HCEC 1CT (cell line): ENCODE data around the gene PPP2R1B.
"Not testable (repeated sequence)": the region's sequence is repeated elsewhere in the genome, so short reads cannot be mapped to it uniquely, and the experiment has no call there.

Experiments
- DNase-seq: peaks from one replicate; pipeline ENCODE4 v3.0.0-alpha.2; 2017

The PPP2R1B gene

DNA sequence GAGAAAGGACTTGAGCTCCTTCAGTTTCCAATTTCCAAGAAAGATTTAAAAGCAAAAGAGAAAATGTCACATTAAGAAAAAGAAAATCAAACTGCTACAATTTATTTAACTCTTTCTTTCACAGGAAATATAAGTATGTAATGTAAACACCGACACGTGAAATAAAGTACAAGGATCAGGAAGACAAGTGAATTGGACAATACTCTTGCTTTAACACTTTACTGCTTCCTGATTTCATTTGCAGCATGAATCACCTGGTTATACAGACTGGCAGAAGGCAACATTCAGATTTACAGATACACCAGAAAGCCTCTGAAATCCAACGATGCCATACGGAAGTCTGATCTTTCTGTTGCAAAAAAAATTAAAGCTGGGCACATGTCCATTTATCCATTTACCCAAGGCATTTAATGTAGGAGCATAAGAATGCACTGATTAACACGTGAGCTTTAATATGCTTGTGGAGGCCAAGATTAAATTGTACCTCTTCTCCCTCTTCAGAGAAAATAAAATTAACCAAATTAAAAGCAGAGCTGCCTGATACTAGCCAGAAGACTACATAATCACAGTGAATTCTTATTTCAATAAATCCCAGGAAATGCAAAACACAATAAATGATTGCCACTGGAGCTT, 16.0 kb upstream of the PPP2R1B start:
- DNase-seq = no peak

DNA sequence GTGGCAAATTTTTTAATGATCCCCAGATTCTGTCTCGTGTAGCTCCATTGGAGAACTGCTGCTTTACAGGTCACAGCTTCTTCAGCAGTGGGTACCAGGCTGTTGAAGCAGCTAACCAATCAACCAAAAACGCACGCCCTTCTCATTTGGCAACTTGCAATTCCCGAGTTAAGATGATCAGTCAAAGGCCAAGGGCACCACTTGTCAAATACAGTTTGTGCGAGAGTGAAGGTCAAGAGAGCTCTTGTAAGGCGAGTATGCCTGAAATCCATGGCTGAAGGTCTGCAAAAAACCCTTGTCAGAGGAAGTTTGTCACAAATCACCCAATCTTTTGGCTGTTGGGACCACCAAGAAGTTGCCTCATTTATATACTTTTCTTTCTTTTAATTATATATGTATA, 12.9 kb upstream of the PPP2R1B start:
- no peak for DNase-seq

DNA sequence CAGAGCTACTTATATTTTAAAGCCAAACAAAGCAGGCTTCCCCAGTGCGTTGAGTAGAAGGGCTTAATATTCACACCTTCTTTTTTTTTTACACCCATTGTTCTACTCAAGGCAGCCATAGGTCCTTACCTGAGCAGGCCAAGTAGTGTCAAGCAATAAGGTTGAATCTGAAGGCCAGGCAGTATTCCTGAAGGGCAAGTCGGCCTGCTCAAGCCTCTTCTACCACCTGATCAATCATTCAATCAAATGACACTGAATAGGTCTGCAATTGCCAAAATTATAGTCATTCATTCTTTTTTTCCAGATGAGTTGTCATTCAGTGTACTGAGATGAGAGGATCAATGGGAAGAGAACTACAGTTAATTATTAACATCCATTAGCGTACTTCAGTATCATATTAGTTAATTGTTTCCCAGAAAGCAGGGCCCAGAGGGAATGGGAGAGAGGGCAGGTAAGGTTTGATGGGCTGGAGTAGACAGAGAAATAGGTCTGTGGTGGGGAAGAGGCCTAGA, 11.9 kb upstream of the PPP2R1B start:
- no peak for DNase-seq

DNA sequence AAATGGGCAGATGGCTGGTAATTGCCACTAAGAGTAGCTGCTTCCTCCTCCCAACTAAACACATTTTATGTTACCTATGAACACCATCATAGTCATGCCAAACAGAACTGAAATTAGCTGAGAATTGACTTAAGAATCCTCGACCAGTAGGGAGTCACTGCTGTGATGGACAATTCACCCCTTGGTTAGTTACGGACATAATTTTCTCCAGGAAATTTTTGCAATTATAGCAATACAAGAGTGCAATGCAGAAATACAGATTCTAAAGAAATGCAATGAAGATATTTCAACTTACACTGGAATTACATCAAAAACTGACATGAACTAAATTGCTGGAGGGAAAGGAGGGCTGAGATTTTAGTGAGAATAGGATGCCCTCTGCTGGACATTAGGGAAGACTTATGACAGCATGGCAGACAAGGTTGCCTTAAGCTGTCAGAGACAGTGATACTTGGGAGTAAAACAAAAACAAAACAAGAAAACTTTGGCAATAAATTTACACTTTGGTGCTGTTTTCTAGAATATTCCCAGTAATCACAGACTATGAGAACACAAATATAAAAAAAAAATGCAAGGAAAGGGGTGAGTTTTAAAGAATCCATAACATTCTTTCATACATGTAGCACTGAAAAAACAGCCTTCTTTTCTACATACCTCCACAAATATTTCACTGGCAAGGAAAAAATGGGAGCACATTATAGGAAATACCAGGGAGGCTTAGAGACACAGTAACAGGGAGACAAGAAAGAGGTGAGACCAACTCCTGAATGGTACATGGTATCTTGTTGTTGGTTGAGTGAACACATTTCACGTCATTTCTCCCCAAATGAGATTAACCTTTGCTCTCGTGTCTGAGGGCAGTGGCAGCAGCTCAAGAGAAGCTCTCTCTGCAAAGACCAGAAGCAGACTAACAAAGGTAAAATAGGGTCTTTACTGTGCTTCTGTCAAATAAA, 11.2 kb upstream of the PPP2R1B start:
- peak; percentile 70 for DNase-seq

DNA sequence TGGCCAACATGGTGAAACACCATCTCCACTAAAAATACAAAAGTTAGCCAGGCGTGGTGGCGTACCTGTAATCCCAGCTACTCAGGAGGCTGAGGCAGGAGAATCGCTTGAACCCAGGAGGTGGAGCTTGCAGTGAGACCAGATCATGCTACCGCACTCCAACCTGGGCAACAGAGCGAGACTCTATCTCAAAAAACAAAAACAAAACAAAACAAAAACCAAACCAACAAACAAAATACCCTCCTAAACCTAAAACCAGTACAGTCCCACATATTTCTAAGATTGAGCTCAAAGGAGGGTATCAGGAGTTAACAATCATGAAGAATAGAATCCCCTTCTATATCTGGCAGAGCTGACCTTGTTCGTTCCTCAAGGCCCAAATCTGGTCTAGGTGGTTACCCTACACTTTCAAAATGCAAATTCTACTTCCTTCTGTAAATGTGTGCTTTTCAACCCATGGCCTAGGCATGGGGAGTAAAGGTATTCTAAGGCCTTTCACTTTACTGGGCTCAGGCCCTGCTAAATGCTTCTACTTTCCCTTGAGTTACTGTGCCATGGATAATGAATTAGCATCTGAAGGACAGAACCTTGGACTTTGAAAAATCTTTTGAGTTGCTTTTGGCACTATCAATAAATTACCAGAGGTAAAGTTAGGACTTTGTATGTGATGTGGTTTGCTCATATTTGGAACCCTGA, 10.4 kb upstream of the PPP2R1B start:
- DNase-seq = no peak

DNA sequence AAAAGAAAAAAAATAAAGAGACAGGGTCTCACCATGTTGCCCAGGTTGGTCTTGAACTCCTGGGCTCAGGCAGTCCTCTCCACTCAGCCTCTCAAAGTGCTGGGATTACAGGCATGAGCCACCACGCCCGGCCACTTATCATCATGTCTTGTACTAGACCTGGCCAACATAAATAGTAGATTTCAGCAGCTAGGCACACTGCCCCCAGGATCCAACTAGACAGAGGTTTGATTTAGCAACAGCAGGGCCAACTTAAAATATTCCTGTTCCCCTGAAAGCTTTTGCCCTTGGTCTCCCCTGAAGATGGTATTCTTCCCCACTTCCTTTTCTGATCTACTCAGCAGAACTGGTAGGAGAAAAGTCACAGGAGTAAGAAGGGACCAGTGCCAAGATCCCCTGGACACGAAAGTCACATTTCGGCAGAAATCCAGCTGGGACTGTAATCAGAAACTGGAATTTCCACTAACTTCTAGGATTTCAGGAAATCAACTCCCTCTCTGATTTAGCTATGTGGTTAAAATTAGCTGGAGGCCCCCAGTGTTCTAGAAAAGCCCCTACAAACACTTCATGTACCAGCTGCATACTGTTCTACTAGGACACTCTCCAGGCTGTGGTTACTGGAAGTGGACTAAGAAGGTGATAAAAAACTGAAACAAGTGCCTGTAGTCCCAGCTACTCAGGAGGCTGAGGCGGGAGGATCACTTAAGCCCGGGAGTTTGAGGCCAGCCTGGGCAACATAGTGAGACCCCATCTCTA, 8.9 kb upstream of the PPP2R1B start:
- DNase-seq = no peak

DNA sequence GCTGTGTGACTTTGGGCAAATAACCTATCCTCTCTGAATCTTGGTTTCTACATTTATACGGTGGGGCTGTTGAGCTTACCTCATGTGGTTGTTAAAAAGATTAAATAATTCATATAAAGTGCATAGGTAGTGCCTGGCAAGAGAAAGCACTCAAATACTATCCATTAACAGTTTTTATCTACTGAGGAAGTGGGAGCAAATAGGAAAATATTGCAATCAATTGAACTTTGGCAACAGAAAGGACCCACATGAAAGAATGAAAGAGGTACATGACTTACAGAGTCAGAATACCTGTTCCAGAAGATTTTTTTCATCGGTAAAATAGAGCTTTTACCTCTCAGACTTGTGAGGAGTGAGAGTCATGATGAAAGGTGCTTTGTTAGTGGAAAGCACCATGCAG, 6.3 kb upstream of the PPP2R1B start:
- no peak for DNase-seq

DNA sequence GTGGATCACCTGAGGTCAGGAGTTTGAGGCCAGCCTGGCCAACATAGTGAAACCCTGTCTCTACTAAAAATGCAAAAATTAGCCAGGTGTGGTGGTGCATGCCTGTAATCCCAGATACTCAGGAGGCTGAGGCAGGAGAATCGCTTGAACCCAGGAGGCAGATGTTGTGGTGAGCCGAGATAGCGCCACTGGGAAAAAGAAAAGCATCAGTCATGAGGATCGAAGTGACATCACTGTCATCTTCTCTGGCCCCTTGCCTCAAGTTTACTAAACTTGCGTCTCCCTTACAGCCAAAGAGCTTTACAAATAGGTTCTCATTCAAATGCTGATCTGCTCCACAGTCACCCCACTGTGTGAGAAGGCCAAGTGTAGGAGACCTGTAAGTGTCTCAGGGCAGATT, 5.0 kb upstream of the PPP2R1B start:
- DNase-seq = not testable (repeated sequence)

DNA sequence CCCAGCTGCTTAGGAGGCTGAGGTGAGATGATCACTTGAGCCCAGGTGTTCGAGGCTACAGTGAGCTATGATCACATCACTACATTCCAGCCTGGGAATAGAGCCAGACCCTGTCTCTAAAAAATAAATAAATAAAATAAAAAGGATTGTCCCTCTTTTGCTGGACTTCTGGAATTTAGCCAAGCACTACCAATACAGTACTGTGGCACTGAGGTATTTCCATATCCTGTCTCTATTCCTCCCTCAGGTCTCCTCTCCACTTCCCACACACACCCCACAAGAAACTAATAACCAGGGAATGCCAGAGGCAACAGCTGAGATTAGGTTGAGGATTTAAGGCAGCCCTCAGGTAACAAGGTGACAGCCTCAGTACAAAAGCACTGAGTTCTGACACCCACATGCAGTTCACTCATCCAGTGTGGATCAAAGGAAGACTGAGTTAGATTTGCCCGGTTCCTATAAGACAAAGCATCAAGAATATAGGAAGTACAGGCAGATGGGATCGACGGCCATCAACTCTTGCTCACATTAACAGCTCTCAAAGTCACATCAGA, 4.5 kb upstream of the PPP2R1B start:
- DNase-seq = no peak

DNA sequence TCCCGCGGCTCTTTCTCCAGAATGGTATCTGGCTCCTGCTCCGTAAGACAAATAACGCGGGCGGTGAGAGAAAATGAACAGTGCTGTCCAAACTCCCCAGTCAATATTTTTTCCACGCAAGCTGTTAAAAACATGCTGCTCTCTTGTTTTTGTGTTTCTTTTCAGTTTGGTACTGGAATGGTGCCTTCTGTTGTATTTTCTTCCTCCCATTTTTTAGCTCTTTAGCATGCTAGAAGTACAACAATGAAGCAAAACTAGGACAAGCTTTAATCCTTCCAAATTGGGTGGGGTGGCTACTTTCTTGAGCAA, 599 bp upstream of the PPP2R1B start:
- DNase-seq = no peak

DNA sequence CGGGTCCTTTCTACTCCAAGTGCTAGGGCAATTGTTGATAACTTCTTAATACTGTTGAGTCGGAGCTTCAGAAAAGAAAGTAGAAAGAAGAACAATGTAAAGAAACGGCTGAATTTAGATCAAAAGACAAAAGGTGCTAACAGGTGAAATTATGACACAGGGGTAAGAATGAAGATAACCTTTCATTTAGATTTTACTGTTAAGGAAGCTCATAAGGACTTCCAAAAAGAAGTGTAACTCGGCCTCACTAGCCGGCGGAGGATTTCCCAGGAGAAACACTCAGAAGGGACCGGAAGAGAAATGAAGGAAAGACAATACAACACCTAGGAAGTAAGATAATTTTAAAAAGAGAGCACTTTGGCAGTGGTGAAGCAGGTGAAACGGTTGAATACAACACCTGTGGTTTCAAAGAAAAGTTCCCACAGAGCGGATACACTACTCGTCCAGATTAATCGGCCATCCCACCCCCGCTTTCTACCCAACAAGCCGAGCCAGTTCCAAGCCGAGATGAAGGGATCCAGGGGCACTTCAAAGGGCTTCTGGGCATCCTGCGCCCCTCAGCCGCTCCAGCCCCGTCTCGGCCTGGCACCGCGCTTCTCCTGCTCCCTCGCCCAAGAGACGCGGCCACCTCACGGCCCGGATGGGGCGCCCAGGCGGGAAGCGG, 737 bp downstream of the PPP2R1B start:
- no peak for DNase-seq

DNA sequence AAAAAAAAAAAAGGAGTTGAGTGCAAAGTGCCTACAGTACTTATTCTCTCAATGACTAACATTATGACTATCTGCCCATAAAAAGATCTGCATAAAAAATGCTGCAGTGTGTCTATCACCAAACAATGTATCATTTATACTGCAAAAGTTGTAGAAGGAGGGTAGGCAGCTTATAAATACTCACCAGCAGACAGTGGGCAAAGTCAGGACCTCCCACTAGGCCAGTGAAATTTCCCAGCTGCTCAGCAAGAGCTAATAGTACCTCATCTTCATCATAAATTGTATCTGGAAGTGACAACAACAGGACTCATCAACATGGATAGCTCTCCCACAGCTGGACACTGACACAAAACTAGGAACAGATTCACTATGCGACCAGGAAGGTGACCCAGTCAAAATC, 1.6 kb downstream of the PPP2R1B start:
- peak; percentile 9 for DNase-seq

DNA sequence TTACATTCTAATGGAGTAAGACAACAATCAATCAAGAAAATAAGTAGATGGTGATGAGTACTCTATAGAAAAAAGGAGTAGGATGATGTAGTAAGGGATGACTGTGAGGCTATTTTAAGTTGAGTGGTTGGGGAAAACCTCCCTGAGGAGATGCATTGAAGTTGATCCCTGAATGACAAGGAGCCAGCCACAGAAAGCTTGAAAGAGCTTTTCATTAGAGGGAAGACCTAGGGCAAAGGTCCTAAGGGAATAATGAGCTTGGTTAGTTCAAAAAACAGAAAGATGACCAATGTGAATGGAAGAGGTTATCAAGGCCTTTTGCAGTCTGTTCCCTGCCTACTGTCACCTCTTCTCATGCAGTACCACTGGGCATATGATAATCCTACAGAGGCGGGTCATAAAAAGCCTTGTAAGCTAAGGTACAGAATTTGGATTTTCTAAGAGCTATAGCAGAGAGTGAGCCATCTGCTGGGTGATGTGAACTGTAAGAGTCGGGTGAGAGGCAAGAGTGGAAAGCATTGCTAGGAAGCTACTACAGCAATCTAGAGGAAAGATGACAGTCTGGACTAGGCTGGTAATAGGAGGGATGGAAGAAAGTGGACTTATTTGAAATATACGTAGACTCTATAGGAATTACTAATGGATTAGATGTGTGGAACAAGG, 3.1 kb downstream of the PPP2R1B start:
- DNase-seq = no peak

DNA sequence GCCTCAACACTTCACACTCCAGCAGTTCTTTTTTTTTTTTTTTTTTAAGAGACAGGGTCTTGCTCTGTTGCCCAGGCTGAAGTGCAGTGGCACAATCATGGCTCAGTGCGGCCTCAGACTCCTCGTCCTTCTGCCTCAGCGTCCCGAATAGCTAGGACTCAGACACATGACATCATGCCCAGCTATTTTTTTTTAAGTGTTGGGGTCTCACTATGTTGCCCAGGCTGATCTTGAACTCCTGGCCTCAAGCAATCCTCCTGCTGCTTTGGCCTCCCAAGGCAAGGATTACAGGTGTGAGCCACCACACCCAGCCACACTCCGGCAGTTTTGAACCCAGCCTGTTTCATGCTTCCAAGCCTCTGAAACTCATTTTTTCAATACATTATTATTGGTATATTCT, 3.7 kb downstream of the PPP2R1B start:
- no peak for DNase-seq

DNA sequence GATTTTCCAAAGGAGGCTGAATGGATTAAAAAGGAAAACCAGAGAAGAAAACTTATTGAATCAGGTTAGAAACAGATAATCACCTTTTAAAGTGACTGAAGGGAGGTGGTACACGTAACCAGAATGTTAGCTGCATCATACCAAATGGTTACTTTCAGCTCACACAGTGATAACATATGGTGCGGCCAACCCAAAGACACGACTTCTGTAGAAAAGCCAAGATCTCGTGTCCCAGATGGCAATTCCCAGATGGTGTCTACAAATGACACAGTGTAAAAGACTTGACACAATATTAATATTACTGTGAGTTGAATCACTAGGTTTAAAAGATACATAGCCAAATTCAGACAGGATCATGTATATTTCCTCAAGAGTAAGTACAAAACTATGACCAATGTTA, 5.2 kb downstream of the PPP2R1B start:
- no peak for DNase-seq

DNA sequence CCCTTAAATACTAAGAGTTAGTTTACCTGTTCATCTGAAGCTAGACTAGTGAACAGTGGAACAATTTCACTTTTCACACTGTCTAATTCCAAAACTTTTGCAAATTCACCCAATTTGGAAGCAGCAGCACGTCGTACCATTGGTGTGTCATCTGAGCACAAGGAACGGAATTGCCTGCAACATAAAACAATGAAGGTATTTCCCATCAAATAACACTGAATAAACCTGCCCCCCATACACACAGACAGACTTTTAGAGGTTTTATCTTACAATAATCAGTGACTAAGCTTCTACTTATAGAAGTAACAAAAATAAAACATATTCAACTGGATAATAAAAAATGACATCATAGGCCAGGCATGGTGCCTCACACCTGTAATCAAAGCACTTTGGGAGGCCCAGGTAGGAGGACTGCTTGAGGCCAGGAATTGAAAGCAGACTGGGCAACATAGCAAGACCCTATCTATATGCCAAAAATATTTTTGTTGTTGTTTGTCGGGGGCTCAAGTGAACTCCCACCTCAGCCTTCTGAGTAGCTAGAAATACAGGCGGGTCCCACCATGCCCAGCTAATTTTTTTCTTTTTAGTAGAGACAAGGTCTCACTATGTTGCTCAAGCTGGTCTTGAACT, 6.3 kb downstream of the PPP2R1B start:
- no peak for DNase-seq

DNA sequence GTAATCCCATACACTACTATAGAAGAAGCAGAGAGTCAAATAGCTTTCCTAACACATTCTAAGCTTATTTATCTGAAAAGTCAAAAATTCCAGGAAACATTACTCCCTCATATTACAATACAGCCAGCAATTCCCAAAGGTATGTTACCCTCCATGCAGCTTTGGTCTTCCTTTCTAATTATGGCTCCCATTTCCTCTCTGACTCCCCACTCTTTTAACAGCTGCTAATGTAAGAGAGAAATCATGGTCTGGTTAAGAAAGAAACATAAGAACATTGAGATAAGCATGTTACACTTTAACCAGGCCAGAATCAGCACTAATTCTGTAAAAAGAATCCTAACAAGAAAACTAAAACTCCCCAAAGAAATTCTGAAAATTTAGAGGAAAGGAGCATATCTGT, 6.8 kb downstream of the PPP2R1B start:
- DNase-seq = no peak

DNA sequence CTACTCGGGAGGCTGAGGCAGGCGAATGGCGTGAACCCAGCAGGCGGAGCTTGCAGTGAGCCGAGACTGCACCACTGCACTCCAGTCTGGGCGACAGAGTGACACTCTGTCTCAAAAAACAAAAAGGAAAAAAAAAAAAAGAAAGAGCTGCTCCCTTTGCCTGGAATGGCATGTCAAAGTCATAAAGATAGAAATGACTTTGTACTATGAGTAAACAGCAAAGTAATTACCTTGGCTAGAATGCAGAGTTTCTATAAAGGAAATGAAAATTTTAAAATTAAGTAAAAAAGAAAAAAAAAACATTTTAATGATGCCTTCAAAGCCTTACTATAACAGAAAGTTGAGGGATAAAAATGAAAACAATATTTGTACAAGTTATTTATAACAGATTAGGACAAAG, 10.1 kb downstream of the PPP2R1B start:
- no peak for DNase-seq

DNA sequence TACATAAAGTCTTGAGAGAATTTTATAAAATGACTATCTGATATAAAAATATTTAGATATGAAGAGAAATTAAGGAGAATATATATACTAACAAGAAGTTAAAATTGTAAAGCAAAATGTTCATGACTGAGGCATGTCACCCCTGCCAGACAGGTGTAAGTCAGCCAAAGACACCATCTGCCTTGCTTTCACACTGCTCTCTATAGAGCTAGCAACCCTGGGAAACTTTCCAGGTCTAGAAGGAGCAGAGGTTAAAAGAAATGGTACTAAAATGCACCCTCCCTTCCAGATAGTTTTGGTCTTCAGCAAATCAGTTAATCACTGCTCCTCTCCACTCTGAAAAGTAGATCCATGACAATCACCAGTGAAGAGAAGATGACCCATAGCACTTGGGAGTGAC, 16.5 kb downstream of the PPP2R1B start:
- DNase-seq = no peak

DNA sequence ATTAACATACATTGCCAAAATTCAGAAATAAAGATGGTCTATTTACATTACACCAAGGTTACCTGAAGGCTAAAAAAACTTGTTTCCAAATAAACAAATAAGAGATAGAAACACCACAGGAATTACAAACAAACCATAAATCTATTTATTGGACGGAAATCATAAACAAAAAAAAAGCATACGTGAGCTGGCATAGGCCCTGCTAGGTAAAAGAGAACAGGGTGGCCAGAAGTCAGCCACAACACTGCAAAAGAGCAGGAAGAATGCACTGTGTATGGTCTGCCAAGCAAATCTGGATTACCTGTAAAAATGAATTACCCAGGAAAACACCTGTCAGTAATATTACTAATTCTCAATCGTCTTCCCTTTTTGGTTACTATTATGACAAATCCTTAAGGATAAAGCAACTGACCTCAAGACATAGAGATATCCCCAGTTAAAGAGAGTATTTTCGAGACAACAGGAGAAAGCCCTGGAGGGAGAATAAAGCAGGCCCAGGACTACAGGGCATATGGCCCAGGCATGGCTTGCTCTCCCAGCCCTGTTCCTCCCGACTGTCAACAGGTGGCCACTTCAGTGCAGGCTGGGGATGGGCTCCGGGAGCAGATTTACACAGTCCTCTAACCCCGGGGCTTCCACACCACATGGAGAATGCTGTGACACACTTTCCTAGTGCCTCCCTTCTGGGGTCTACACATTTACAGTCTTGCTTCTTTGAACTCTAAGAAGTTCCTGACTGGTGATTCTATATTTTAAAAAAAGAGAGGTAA, 18.0 kb downstream of the PPP2R1B start:
- DNase-seq = no peak
